Measurements from ENCODE around the gene FYB1. TPM values are rescaled to one million over a fixed set of nuclear protein-coding genes. Genes with fewer than 3 reads are reported as not detected.
"Not testable (repeated sequence)": the region's sequence is repeated elsewhere in the genome, so short reads cannot be mapped to it uniquely, and the experiment has no call there.

Gene FYB1
- total RNA-seq, 1 experiment from 2014 or later = 0.02 TPM

DNA sequence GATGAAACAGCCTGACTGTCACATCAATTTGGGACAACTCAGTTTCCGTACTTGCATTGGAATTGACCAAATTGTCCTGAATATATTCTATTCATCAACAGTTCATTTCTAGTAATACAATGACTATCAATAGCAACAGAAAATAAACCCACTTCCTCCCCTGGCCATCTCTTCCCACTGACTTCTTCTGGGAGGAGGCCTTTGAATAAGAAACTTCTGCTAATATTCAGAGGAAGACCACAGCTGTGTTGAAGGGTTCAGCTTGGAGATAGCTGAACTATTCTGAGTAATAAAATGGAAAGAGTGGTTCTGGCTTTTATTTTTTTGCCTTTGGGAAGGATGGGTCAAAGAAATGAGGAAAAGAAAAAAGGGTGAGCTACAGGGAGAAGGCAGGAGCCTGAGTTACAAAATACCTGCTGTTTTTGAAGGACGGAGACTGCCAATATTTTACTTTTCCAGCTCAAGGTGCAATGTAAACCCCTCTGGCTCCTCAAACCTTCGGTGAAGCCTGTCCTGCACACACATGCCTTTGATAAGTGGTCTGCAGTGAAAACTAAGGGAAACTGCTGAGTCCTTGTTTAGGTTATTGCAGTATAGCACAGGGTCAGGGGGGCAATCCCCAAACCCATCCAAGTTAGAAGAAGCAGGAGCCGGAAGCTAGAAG is 29.9 kb downstream of the FYB1 start:
- DNase-seq (ENCODE audit: extremely low read depth, low read depth) = no peak

DNA sequence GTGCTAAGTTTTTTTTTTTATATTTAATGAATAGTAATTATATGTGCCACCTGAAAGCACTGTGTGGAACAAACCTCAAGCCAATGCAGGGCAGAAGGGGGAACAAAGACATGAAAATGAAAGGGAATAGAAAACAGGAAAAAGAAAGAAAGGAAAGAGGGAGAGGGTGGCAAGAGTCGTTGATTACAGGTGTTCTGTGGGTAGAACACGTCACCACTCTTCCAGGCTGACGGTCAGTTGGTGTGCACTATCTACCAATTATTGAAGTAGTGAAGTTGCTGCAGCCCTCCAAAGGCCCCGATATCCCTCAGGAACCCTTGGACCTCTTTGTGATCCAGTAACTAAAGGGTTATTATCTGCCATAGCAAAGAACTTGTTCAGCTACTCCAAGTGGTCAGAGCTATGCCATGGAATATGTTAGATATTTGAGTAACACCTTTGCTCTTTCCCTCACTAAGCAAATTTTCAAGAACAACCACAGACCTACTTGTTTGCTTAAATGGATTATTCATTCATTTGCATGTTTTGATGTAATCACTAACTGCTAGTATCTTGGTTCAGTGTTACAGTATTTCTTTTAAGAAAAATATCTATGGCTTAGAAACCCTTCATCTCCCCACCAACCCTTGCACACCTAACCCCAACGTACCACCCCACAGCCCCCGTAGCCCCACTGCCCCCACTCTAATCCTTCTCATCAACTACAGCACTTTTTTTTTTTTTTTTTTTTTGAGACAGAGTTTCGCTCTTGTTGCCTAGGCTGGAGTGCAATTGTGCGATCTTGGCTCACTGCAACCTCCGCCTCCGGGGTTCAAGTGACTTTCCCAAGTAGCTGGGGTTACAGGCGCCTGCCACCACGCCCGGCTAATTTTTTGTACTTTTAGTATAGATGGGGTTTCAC is 31.3 kb downstream of the FYB1 start:
- no peak for DNase-seq (ENCODE audit: extremely low read depth, low read depth)

DNA sequence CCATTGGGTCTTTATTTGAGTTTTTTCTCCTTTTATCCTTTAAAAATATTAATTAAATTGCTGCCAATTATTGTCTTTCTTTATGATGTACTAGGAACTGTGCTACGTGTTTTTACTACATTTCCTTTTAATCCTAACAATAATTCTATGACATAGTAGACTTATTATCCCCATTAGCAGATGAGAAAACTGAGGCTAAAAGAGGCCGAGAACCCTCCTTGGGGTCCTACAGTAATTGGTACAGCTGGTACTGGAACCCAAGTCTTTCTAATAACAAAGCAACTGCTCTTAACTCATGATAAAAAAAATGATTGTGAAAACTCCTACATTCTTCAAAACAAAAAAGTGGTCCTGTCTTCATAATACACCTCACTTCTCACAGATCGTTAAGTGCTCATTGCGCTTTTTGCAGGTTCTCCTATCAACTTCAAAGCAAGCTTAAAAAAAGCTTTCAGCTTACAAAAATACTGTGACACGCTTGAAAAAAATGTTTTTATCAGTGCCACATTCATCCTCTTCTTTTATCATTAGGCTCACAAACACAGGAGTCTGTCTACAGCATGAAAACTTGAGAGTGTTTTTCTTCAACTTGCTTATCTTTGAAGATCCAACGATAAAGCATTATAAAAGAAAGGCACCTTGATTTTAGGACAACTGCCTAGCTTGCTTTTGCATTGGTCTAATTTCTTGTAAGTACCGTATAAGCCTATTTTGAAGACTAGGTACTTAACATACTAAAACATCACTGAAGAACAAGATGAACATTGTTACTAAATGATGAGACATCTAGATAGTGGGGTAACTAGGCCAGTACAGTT is 32.4 kb downstream of the FYB1 start:
- no peak for DNase-seq (ENCODE audit: extremely low read depth, low read depth)

DNA sequence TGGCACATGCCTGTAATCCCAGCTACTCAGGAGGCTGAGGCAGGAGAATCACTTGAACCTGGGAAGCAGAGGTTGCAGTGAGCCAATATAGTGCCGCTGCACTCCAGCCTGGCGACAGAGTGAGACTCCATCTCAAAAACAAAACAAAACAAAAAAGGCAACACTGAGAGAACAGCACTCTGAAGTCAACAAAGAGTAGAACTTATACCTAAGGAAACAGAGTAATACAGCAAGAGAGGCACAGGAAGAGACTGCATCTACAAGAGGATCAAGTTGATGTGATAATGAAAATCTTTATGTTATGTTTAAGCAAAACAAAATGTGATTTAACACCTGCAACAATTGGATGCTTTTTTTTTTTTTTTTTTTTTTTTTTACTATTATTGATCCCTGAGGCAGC is 33.1 kb downstream of the FYB1 start:
- no peak for DNase-seq (ENCODE audit: extremely low read depth, low read depth)

DNA sequence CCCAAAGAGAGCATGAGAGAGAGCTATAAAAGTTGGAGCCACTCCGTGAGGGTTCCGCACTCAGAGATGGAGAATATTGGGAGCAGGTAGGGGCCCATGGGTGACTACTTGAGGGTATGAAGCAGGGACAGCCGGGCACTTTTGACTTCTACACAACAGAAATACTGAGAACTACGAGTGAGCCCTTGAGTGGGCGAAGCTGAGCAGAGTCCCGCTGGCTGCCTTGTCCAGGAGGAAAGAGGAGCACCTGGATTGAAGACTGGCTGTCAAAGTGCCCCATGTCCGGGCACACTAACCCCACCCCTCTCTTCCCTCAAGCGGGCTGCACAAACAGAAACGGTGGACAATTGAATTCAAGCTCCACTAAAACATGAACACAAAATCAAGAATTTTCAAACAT is 33.6 kb downstream of the FYB1 start:
- no peak for DNase-seq (ENCODE audit: extremely low read depth, low read depth)

DNA sequence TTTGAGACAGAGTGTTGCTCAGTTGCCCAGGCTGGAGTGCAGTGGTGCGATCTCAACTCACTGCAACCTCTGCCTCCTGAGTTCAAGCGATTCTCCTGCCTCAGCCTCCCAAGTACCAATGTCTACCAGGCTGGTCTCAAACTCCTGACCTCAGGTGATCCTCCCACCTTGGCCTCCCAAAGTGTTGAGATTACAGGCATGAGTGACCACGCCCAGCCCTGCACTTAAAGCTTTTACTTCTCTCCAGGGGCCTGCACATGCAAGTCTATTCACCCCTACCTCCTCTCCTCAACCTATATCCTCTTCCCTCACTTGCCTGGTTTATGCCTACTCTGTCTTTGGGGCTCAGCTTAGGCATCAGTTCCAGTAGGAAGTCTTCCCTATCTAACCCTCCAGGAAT is 39.8 kb downstream of the FYB1 start:
- DNase-seq (ENCODE audit: extremely low read depth, low read depth) = not testable (repeated sequence)

DNA sequence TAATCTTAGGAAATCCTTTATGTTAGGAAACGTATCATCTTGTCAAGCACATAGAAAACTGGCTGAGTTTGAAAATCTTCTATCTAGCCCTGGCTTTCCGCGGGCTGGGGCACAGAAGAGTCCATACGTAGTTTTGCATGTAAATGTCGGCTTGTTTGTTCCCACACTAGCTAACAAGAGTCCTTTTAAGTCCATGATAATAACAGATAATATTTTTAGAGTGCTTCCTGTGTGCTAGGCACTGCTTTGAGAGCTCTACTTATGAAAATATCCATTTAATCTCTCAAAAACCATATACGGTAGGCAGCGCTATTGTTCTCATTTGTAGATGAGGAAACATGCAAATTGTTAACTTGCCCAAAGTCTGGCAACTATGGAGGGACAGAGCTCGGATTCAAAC is 40.5 kb downstream of the FYB1 start:
- no peak for DNase-seq (ENCODE audit: extremely low read depth, low read depth)

DNA sequence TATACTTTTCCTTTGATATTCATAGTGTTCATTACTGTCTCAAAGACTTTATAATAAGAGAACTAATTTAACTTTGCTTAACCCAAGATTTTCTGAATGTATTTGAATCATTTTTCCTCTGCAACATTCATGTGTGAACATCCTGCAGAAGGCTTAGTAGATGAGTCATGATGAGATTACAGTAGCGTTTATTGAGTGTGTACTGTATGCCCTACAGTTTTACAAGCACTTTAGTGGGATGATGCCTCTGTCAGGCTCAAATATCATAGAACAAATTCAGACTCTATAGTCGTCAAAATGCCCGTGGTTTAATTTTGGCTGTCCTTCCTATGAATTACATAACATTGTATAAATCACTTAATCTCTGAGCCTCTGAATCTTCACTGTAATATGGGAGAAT is 41.2 kb downstream of the FYB1 start:
- DNase-seq (ENCODE audit: extremely low read depth, low read depth) = no peak

DNA sequence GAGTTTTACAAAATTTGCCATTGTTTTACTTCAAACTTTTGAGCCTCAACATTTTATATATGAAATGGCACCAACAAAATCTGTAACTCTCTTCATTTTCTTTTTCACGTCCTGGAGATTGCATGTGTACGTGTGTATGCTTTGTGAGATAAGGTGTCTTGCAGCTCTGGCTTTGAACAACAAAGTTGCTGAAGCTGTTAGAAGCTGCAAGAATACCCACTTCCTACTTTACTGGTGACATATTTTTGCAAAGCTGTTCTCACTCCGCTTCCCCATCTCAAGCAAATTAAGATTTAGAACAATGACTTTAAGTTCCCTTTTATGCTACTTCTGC is 41.8 kb downstream of the FYB1 start:
- DNase-seq (ENCODE audit: extremely low read depth, low read depth) = no peak

DNA sequence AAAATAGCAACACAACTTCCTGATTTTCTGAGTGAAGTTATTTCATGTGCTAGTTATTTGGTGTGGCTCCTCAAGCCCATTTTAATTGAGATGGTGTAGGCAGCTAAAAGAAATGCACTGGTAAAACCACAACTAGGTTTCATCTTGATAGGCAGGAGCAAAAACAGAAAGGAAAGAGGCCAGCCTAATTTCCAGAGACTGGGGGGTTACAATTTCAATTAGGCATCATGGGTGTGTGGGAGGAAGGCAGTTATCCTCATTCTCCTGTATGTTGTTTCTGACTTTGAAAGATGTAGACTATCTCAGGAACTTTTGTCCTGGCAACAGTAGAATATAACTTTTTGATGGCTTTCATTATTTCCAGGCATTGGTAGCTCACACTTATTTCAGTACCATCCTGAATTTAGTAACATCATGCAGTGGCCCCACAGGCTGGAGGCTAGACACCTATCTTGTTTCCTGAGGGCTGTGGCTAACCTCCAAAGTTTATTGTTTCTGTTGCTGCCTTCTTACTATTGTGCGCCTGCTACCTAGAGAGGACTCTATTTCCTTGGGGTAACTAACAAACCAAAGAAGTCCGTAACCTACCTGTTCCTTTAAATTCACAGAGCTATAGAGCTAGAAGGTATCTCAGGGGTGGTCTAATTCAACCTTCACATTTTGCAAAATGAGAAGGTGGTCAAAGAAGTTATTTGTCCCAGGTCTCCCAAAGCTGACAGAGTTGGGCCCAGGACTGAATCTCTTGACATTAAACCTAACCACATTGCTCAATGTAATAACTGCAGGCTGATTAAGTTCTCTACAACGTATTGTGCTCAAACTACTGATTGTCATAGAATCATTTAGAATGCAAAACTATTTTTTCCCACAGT is 42.4 kb downstream of the FYB1 start:
- no peak for DNase-seq (ENCODE audit: extremely low read depth, low read depth)

DNA sequence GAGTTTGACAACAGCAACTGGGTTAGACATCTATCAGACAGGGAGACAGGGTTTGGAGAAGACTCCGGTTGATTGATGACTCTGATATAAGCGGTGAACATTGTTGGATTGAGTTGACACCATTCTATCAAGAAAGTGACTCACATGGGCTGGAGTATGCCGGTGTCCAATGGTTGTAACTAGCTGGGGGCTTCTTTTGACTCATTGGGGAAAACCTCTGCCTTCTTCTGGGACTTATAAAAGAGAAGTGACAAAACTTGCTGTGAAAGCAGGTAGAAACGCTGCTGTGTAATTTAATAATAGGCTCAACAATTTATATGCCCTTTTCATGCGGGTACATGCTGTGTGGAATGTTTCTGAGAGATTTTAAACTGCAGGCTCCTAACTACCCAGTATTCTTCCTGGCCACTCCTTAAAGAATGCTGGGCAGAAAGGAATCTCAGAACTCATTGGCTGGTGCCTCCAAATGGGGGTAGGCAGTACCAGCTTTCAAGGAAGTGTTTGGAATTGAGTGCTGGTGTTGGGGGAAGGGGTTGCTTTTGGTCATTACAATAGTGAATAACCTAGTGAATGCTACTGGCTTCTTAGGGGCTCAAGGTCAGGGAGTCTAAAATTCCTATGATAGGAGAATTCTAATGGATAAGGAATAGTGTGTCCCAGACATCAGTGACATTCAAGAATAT is 43.9 kb downstream of the FYB1 start:
- DNase-seq (ENCODE audit: extremely low read depth, low read depth) = no peak

DNA sequence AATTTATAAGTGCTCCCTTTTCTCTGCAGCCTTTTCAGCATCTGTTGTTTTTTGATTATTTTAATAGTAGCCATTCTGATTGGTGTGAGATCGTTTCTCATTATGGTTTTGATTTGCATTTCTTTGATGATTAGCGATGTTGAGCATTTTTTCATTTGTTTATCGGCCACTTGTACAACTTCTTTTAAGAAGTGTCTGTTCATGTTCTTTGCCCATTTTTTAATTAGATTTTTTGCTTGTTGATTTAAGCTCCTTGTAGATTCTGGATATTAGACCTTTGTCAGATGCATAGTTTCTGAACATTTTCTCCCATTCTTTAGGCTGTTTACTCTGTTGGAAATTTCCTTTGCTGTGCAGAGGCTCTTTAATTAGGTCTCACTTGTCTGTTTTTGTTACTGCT is 46.3 kb downstream of the FYB1 start:
- no peak for DNase-seq (ENCODE audit: extremely low read depth, low read depth)

DNA sequence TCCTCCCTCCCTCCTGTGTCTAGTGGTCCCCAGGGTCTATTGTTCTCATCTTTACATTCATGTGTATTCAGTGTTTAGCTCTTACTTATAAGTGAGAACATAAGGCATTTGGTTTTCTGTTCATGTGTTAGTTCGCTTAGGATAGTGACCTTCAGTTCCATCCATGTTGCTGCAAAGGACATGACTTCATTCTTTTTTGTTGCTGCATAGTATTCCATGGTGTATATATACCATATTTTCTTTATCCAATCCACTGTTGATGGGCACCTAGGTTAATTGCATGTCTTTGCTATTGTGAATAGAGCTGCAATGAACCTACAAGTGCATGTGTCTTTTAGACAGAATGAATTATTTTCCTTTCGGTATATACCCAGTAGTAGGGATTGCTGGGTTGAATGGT is 46.8 kb downstream of the FYB1 start:
- DNase-seq (ENCODE audit: extremely low read depth, low read depth) = no peak

DNA sequence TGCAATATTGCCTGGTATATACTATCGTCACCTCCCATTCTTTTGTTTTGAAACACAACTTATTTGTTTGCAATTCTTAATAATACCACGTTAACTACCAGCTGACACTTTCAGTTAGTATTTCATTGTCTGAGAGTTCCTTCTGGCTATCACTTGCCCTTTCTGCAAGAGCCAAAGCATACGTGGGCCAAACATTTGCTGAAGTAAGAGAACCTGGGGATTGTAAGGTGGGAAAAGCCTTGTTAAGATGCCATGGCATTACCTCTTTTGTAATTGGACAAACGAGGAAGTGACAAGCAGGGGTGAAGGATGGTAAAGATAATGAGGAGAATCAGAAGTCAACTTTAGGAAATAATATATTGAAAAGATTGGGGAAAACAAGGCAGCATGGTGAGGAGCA is 47.7 kb downstream of the FYB1 start:
- no peak for DNase-seq (ENCODE audit: extremely low read depth, low read depth)

DNA sequence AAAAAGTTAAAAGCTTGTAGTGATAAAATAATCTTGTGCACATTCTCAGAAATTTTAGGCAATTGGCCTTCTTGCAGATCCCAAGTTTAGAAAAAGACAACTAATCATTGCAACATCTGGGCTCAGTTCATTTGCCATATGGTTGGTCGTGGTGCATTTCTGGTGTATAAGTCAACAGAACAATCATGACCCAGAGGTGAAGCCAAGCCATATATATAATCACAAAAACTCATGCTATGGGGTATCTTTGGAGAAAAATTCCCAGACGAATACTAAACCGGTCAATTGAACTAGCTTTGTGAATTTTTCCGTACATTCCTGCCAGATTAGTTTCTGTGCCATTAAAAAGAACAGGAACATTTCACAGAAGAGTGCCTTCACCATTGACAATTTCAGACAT is 50.3 kb downstream of the FYB1 start:
- DNase-seq (ENCODE audit: extremely low read depth, low read depth) = no peak

DNA sequence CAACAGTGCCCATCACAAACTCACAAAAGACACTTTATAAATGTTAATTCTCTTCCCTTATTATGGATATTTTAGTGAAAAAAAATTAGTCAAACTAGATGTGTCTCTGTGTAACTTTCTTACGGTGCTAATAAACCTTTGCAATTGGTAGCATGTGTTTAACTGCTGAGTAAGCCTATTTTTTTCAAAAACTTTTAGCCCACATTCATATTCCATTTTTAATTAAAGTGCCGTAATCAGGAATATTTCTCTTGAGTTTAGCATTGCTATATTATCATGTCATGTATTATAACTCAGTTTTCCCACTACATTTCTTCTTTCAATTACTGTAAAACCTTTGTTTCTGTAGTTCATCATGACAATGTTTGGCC is 51.4 kb downstream of the FYB1 start:
- no peak for DNase-seq (ENCODE audit: extremely low read depth, low read depth)

DNA sequence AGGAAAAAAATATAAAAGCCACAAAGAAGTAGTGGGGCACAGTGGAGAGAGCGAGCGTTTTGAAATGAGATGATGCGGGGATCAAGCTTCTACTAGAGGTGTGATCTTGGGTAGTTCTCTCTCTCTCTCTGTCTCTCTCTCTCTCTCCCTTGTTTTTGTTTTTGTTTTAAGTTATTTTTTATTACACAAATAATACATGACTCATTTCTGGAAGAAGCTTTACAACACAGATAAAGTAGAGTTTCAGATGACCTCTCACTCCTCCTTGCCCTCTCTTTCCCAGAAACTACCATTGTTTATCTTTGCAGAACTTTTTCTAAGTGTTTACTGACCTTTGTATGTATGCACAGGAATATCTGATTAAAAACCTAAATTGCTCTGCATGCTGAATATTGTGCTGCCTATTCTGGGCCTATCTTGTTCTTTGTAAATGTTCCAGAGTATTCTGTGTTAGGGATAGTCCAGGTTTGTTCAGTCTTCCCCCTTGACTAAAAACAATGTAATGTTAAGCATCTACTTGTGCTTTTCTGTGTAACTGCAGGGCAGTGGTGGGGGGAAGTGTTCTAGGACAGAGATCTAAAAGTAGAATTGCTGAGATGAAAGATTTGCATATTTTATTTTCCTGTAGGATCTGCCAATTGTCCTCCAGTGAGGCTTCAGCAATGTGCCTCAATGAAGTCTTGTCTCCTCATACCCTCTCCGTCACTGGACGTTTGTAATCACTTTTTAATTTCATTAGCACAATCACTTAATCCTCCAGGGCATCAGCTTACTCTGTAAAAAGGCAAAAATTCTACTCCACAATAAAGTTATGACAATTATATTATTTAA is 52.0 kb downstream of the FYB1 start:
- DNase-seq (ENCODE audit: extremely low read depth, low read depth) = no peak

DNA sequence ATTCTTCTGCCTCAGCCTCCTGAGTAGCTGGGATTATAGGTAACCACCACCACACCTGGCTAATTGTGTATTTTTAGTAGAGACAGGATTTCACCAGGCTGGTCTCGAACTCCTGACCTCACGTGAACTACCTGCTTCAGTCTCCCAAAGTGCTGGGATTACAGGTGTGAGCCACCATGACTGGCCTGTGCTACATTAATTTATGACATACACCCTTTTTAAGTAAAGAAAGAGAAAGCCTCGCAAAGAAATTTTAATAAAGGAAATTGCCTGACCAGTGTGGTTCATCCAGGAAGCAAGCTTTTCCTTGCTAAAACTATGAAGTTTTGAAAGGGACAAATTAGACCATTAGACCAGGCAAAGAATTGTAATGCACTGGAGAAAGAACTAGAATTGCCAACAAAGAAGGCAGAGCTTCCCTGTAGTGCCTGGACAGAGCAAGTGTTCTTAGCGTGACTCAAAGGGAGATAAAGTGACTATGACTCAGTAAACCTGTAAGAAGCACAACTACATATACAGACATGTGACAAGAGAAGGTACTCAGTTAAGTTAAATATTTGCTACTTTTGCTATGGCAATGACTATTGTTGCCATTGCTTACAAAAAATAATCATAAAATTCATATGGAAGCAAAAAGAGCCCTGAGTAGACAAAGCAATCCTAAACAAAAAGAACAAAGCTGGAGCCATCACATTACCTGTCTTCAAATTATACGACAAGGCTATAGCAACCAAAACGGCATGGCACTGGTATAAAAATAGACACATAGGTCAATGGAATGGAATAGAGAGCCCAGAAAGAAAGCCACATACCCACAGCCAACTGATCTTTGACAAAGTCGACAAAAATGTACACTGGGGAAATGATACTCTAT is 54.6 kb downstream of the FYB1 start:
- DNase-seq (ENCODE audit: extremely low read depth, low read depth) = no peak

Measured in NCI-H460 (cell line).